Stomach (tissue), 9 donors: ENCODE measurements around the gene NCAN. TPM values are rescaled to one million over a fixed set of nuclear protein-coding genes. Genes with fewer than 3 reads are reported as not detected.
A peak's percentile ranks its signal among the peaks of the same experiment; 100 is the strongest.

Experiments used
- DNase-seq, 2 donors: peaks; one replicate each; pipeline versions ENCODE4 v3.0.0 to v3.0.0-alpha.2; 2013 to 2019
- H3K27ac ChIP-seq, 5 donors: fragments of 200-600 bp in 4 of 5; sonication (generic) in 4 of 5; one replicate each; pipeline ENCODE4 v1.5.1; 2013 to 2019; ENCODE audit warnings: mild to moderate bottlenecking in 1 of 5, moderate library complexity in 1 of 5
- H3K27me3 ChIP-seq, 3 donors: fragments of 200-600 bp; sonication (generic); one replicate each; pipeline ENCODE4 v1.5.1; 2017 to 2019; ENCODE audit warnings: mixed run types in 1 of 3
- H3K36me3 ChIP-seq, 4 donors: fragments of 200-600 bp; sonication (generic); 1 replicate in 3 of 4; 2 replicates in 1 of 4; pipeline ENCODE4 v1.5.1; 2016 to 2019
- H3K4me1 ChIP-seq, 4 donors: fragments of 200-600 bp; sonication (generic); one replicate each; pipeline ENCODE4 v1.5.1; 2016 to 2019
- H3K4me3 ChIP-seq, 4 donors: fragments of 200-600 bp; sonication (generic) in 3 of 4; one replicate each; pipeline ENCODE4 v1.5.1; 2016 to 2019; ENCODE audit warnings: mild to moderate bottlenecking in 1 of 4
- H3K9me3 ChIP-seq, 4 donors: fragments of 200-600 bp; sonication (generic); one replicate each; pipeline ENCODE4 v1.5.1; 2016 to 2019
- EP300 ChIP-seq: sonication (generic); formaldehyde crosslinking; IDR thresholded peaks from one replicate; pipeline ENCODE4 v1.6.1; 2017; ENCODE audit warnings: antibody characterized with exemption
- POLR2A ChIP-seq, 4 donors: fragments of 450-650 bp; IDR thresholded peaks; one replicate each; pipeline ENCODE4 v1.6.1; 2016; ENCODE audit warnings: antibody characterized with exemption in 4 of 4, control low read depth in 2 of 4, mild to moderate bottlenecking in 1 of 4, moderate library complexity in 1 of 4
- POLR2AphosphoS5 ChIP-seq, 3 donors: sonication (generic); formaldehyde crosslinking; IDR thresholded peaks; one replicate each; pipeline ENCODE4 v1.6.1; 2016; ENCODE audit warnings: antibody characterized with exemption in 3 of 3
- WGBS, 5 donors: extraction: QIAGEN DNeasy Blood & Tissue Kit in 3 of 5; methylation state at CpG; one replicate each; pipeline versions ENCODE4 v1.1.5 to v1.1.7; 2013 to 2018; 5-methylcytosine and 5-hydroxymethylcytosine counted together
- intact Hi-C: fragments of 100-400 bp; cut with DNase I; formaldehyde crosslinking; loops from one replicate; pipeline ENCODE4 v1.15.1; 2023; ENCODE audit warnings: low total_unique reads
- polyA plus RNA-seq, 3 donors: library from polyadenylated mRNA; stranded (reverse); fragments of 200-250 nt; gene quantifications; one replicate each; pipeline ENCODE4 v1.2.3, GENCODE V29; 2013
- total RNA-seq, 5 donors: library from RNA; depleted of rRNA; stranded (reverse); fragments of >200 nt; gene quantifications; one replicate each; pipeline versions ENCODE4 v1.1.0 to v1.2.3, GENCODE V29; 2014 to 2016
- TF ChIP-seq, protein P1 (sequence below), 7 experiments: fragments of 450-650 bp in 4 of 7; fragments of 200-600 bp in 3 of 7; sonication (generic) in 3 of 7; IDR thresholded peaks; one replicate each; pipeline ENCODE4 v1.5.1; 2016 to 2019; ENCODE audit warnings: antibody characterized with exemption in 7 of 7, control low read depth in 2 of 7, mild to moderate bottlenecking in 1 of 7
- donor health status: healthy with polysubstance abuse.
- donor health status: Bipolar disorder and iron deficiency.
- donor health status: healthy.

NCAN gene
- total and polyA plus RNA-seq, 8 donors = 0.05 to 1.7 (median 0.06) TPM; not detected in 5

DNA sequence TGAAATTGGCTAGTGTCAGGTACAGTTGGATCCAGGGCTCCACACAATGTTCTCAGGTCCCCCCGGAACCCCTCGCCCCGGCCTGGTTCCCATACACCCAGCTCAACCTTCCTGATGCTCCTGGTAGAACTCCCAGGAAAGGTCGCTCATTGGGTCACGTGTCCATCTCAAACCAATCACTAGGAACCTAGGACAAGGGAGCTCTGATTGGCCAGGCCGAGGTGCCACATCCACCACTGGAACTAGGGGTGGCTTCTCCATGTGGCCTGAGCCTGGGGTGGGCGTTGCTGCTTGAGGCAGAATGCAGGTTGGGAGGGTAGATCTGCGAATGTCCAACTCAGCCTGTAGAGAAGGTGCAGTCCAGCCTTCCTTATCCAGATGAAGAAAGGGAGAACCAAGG lies 34.8 kb upstream of the NCAN start:
- intact Hi-C loops = no loop called here
- no peaks in the 10 kb centered on the region for H3K27me3 ChIP-seq
- peaks cover 0 to 7% (median 2%) of the 10 kb centered on the region in 4 donors for H3K4me1 ChIP-seq
- peaks cover 2 to 63% (median 60%) of the 10 kb centered on the region in 4 donors for H3K36me3 ChIP-seq
- no peak for DNase-seq
- 86 to 93% (median 90%) methylated on average over 8 of the region's 8 CpGs for WGBS, 5 donors
- H3K4me3 ChIP-seq = no peak overlapping the region
- peaks cover 0 to 6% (median 0%) of the 10 kb centered on the region in 4 donors for H3K9me3 ChIP-seq
- H3K27ac ChIP-seq = no peak overlapping the region
- TF ChIP-seq, protein P1, sequence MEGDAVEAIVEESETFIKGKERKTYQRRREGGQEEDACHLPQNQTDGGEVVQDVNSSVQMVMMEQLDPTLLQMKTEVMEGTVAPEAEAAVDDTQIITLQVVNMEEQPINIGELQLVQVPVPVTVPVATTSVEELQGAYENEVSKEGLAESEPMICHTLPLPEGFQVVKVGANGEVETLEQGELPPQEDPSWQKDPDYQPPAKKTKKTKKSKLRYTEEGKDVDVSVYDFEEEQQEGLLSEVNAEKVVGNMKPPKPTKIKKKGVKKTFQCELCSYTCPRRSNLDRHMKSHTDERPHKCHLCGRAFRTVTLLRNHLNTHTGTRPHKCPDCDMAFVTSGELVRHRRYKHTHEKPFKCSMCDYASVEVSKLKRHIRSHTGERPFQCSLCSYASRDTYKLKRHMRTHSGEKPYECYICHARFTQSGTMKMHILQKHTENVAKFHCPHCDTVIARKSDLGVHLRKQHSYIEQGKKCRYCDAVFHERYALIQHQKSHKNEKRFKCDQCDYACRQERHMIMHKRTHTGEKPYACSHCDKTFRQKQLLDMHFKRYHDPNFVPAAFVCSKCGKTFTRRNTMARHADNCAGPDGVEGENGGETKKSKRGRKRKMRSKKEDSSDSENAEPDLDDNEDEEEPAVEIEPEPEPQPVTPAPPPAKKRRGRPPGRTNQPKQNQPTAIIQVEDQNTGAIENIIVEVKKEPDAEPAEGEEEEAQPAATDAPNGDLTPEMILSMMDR (IDR thresholded peaks at IDR 0.05) = no peak
- TF ChIP-seq EP300 (no peak), POLR2A (IDR thresholded peaks at IDR 0.05) (no peak), POLR2AphosphoS5 (IDR thresholded peaks at IDR 0.05) (no peak)

DNA sequence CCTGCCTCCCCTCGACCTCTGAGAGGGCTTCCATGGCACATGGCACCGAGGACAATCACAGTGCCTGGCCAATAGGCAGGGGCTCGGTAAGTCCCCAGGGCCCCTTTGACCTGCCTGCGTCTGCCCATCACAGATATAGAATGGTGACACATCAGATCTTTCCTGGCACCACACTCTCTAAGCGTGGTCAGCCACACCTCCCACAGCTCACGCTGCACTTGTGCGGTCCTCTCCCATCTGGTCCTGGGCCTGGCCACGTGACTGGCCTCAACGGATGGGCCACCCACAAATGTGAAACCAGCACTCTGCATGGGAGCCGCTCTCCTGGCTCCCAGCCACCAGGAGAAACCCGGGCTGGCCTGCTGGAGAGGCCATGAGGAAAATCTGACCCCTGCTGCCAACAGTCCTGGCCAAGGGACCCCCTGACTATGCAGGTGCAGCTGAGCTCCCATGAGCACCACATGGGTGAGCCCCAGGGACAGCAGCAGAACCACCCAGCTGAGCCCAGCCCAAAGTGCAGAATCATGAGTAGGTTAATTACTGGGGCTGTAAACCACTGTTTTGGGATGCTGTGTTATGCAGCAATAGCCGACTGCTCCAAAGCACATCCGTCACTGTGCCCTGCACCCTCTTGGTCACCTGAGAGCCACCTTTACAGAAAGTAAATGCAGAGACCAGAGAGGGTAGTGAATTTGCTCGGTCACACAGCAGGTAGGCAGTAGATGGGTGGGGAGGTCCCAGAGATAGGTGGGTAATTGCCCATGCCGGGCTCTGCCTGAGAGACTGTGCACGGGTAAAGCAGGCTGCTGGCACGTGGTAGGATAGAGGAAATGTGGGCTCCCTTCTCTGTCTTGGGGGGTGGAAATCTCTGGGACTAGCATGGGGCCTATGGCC lies 32.0 kb upstream of the NCAN start:
- intact Hi-C loops = no loop called here
- H3K27ac ChIP-seq = no peak overlapping the region
- no peaks in the 10 kb centered on the region for H3K27me3 ChIP-seq
- WGBS, 5 donors = 85 to 94% (median 88%) methylated on average over 15 to 17 of the region's 17 CpGs
- no peak for TF ChIP-seq POLR2AphosphoS5 (IDR thresholded peaks at IDR 0.05)
- TF ChIP-seq, protein P1 (IDR thresholded peaks at IDR 0.05) = no peak
- TF ChIP-seq POLR2A (IDR thresholded peaks at IDR 0.05) = no peak
- TF ChIP-seq EP300 = no peak
- H3K4me1 ChIP-seq = no peaks in the 10 kb centered on the region
- no peak overlapping the region for H3K4me3 ChIP-seq
- DNase-seq = no peak
- H3K36me3 ChIP-seq = peaks cover 10 to 85% (median 79%) of the 10 kb centered on the region in 4 donors
- H3K9me3 ChIP-seq = peaks cover 0 to 6% (median 0%) of the 10 kb centered on the region in 4 donors

DNA sequence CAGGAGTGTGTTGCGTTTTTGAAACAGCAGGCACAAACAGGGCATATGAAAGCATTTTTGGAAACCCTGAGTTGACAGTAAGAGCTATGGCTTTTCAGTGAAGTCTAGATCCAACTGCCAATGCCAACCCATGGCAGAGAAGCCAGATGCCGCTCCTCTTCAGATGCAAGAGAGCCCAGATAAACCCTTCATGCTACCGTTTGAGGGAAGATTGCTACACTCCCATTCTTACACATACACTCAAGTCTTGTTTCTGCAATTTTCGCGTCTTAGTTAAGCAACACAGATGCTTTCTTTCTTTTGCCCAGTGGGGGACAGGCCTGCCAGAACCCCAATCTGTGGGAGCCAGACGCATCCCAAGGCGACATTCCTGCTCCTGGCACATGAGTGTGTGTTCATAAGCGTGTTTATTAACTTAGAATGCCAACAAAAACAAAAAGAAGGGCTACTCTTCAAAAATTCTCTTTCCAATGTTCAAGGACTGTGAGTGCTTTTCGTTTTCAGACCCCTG lies 30.2 kb upstream of the NCAN start:
- Histone ChIP-seq H3K4me3 (no peak overlapping the region), H3K9me3 (peaks cover 0 to 6% (median 0%) of the 10 kb centered on the region in 4 donors), H3K27ac (no peak overlapping the region), H3K4me1 (peaks cover 0 to 3% (median under 1%) of the 10 kb centered on the region in 4 donors), H3K27me3 (no peaks in the 10 kb centered on the region), H3K36me3 (peaks cover 10 to 93% (median 85%) of the 10 kb centered on the region in 4 donors)
- DNase-seq = no peak
- TF ChIP-seq EP300 = no peak
- WGBS, 5 donors = 89 to 97% (median 93%) methylated on average over 9 of the region's 9 CpGs
- intact Hi-C loops = no loop called here

- Histone ChIP-seq H3K27ac (peak overlapping the region in 2 of 5 donors; percentile 43 to 52), H3K36me3 (peaks cover 10 to 68% (median 50%) of the 10 kb centered on the region in 4 donors), H3K27me3 (no peaks in the 10 kb centered on the region), H3K9me3 (no peaks in the 10 kb centered on the region), H3K4me3 (no peak overlapping the region), H3K4me1 (peaks cover 21 to 34% (median 28%) of the 10 kb centered on the region in 4 donors)
- DNase-seq = peak; percentile 37 to 59
- TF ChIP-seq POLR2A (IDR thresholded peaks at IDR 0.05) = no peak
- TF ChIP-seq, protein P1 (IDR thresholded peaks at IDR 0.05) = peak in 5 of 7 experiments; percentile 16 to 48 (median 41)
- TF ChIP-seq POLR2AphosphoS5 (IDR thresholded peaks at IDR 0.05) = no peak
- no peak for TF ChIP-seq EP300
- intact Hi-C loops = no loop called here
- WGBS, 5 donors = 58 to 75% (median 60%) methylated on average over 4 to 9 of the region's 9 CpGs
Observed at GRCh38 chr19:19185853-19186740, 25.7 kb upstream of the NCAN start.
